SK-N-SH (cell line): ENCODE measurements around the gene SAMD4B. TPM values are rescaled to one million over a fixed set of nuclear protein-coding genes. Genes with fewer than 3 reads are reported as not detected.

Experiments
- CTCF ChIA-PET: fragments of 300-600, 350-600 bp; formaldehyde crosslinking; extraction: SDS; loops from one replicate; lab custom pipeline; 2021; lab: Yijun Ruan, JAX
- POLR2A ChIA-PET: fragments of 350-600 bp; sonication (Branson Sonifier 250); formaldehyde crosslinking; extraction: SDS; loops from one replicate; lab custom pipeline; 2020; ENCODE audit warnings: antibody characterized with exemption, inconsistent platforms; lab: Yijun Ruan, JAX
- DNase-seq: peaks from one replicate; pipeline ENCODE4 v3.0.0; 2012
- H2AFZ ChIP-seq: fragments of 200-600 bp; sonication (generic); 2 replicates; pipeline ENCODE4 v1.8.1; 2016; ENCODE audit warnings: antibody characterized with exemption, mild to moderate bottlenecking, low read depth
- H3F3A ChIP-seq: fragments of 200-600 bp; sonication (generic); replicated peaks from 2 replicates; pipeline ENCODE3; 2016; ENCODE audit warnings: antibody characterized with exemption, mild to moderate bottlenecking; ENCODE audit not compliant: insufficient read depth
- H3K27ac ChIP-seq, 2 experiments: fragments of 200-500 bp in 1 of 2; fragments of 200-600 bp in 1 of 2; sonication (Bioruptor generic) in 1 of 2; sonication (generic), shearing (Covaris generic) in 1 of 2; 2 replicates each; pipeline versions ENCODE4 v1.5.1 to v1.6.1; 2014 to 2016; ENCODE audit warnings: low read depth in 2 of 2, inconsistent platforms in 1 of 2, low read length in 1 of 2, mild to moderate bottlenecking in 1 of 2, mixed read lengths in 1 of 2
- H3K27me3 ChIP-seq: fragments of 200-600 bp; sonication (generic), shearing (Covaris generic); 2 replicates; pipeline ENCODE4 v1.6.1; 2016; ENCODE audit warnings: mixed run types; ENCODE audit not compliant: insufficient read depth
- H3K36me3 ChIP-seq, 2 experiments: fragments of 200-500 bp in 1 of 2; fragments of 200-600 bp in 1 of 2; sonication (Bioruptor generic) in 1 of 2; sonication (generic) in 1 of 2; replicated peaks in 1 of 2; 2 replicates each; pipeline versions ENCODE3 to v1.5.1; 2014 to 2016; ENCODE audit warnings: low read length in 1 of 2, mild to moderate bottlenecking in 1 of 2; ENCODE audit not compliant: insufficient read depth in 2 of 2, control insufficient read depth in 1 of 2
- H3K4me1 ChIP-seq, 2 experiments: fragments of 200-500 bp in 1 of 2; fragments of 200-600 bp in 1 of 2; sonication (Bioruptor generic) in 1 of 2; sonication (generic), shearing (Covaris generic) in 1 of 2; 2 replicates each; pipeline versions ENCODE4 v1.5.1 to v1.6.1; 2014 to 2016; ENCODE audit warnings: low read depth in 1 of 2, low read length in 1 of 2, mixed run types in 1 of 2; ENCODE audit not compliant: insufficient read depth in 2 of 2, control insufficient read depth in 1 of 2
- H3K4me2 ChIP-seq: fragments of 200-600 bp; sonication (generic), shearing (Covaris generic); 2 replicates; pipeline ENCODE4 v1.6.1; 2017; ENCODE audit warnings: mixed run types
- H3K4me3 ChIP-seq, 2 experiments: fragments of 200-500 bp in 1 of 2; fragments of 200-600 bp in 1 of 2; sonication (Bioruptor generic) in 1 of 2; sonication (generic), shearing (Covaris generic) in 1 of 2; 2 replicates each; pipeline versions ENCODE4 v1.5.1 to v1.8.1; 2014 to 2016; ENCODE audit warnings: low read depth in 2 of 2, inconsistent platforms in 1 of 2, low read length in 1 of 2, mild to moderate bottlenecking in 1 of 2, mixed read lengths in 1 of 2, moderate library complexity in 1 of 2
- H3K79me2 ChIP-seq: fragments of 200-600 bp; sonication (generic); 2 replicates; pipeline ENCODE4 v1.8.1; 2017; ENCODE audit warnings: mild to moderate bottlenecking; ENCODE audit not compliant: insufficient read depth
- H3K9ac ChIP-seq: fragments of 200-600 bp; sonication (generic); 2 replicates; pipeline ENCODE4 v1.6.1; 2017; ENCODE audit warnings: mixed run types
- H3K9me2 ChIP-seq: fragments of 200-600 bp; sonication (generic); 2 replicates; pipeline ENCODE4 v1.6.1; 2017; ENCODE audit warnings: mixed run types
- H3K9me3 ChIP-seq: fragments of 200-600 bp; sonication (generic); 2 replicates; pipeline ENCODE4 v1.6.1; 2017; ENCODE audit warnings: mixed run types, mild to moderate bottlenecking, moderate library complexity
- H4K20me1 ChIP-seq: fragments of 200-600 bp; sonication (generic); 2 replicates; pipeline ENCODE4 v1.6.1; 2017; ENCODE audit warnings: mild to moderate bottlenecking, mixed run types; ENCODE audit not compliant: insufficient read depth
- GABPA ChIP-seq: IDR thresholded peaks from 2 replicates; pipeline ENCODE4 v1.4.0; 2012; ENCODE audit warnings: low read depth, mild to moderate bottlenecking
- MXI1 ChIP-seq: IDR thresholded peaks from 2 replicates; pipeline ENCODE4 v1.6.1; 2012; ENCODE audit warnings: mild to moderate bottlenecking, low read depth, low read length, improper control_type of control experiment
- POLR2AphosphoS5 ChIP-seq: IDR thresholded peaks from 2 replicates; pipeline ENCODE4 v1.6.1; 2012; ENCODE audit warnings: low read depth, low read length
- REST ChIP-seq: IDR thresholded peaks from 2 replicates; pipeline ENCODE4 v1.6.1; 2012; ENCODE audit warnings: mild to moderate bottlenecking, low read depth, low read length, moderate library complexity
- RXRA ChIP-seq: IDR thresholded peaks from 2 replicates; pipeline ENCODE4 v1.4.0; 2012; ENCODE audit warnings: low read depth, mild to moderate bottlenecking, borderline replicate concordance
- WGBS: methylation state at CpG from one replicate; pipeline ENCODE4 v1.1.6; 2017; ENCODE audit warnings: low lambda C conversion rate; 5-methylcytosine and 5-hydroxymethylcytosine counted together
- polyA plus RNA-seq, 3 experiments: library from polyadenylated mRNA; depleted of rRNA; stranded (reverse); fragments of >200 nt; gene quantifications; 2 replicates each; pipeline ENCODE4 v1.2.3, GENCODE V29; 2012

SAMD4B gene
- polyA plus RNA-seq, 1 of the 3 experiments (the other 2 are of a cell fraction) = 83.0 TPM

DNA sequence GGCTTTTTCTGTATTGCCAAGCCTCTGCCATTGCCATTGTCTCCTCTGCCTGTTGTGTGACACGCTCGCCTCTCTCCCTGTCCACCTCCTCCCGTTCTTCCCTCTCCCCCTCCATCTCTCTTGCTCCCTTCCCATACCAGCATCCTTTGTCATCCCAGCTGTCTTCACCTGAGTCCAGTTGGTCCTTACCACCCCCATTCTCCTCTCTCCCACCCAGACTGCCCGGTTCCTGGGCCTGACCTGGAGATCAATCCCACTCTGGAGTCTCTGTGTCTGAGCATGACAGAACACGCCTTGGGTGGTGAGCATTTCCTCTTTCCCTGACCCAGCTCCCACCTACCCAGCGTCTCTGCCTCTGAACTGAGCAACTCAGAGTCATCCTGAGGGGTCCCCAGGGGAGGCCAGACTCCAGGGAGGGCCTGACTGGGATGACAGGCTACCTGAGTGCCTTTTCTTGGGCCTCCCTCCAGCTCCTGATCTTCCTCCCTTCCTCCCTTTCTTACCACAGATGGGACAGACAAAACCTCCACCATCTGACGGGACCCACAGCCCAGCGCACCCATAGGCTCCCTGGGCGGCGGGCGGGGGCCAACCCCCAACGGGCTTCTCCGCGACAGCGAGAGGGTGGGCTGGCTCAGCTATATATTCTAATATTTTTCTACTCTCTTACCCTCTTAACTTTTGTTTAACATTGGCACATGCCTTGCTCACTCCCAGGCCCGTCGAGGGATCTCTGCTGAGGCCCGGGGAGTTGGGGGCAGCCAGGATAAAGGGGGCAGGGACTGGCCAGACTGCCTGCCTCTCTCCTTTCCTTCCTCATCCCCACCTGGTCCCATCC, 41.0 kb downstream of the SAMD4B start:
- Histone ChIP-seq H3K27ac (no peak overlapping the region), H3K4me3 (no peak overlapping the region), H3F3A (peaks cover 13% of the 10 kb centered on the region), H3K27me3 (no peaks in the 10 kb centered on the region), H4K20me1 (no peaks in the 10 kb centered on the region), H3K4me1 (no peaks in the 10 kb centered on the region), H3K9ac (no peak overlapping the region), H3K36me3 (peaks cover 39 to 78% of the 10 kb centered on the region in 2 experiments), H2AFZ (no peak overlapping the region), H3K4me2 (no peak overlapping the region), H3K79me2 (no peaks in the 10 kb centered on the region), H3K9me3 (no peaks in the 10 kb centered on the region), H3K9me2 (no peaks in the 10 kb centered on the region)
- POLR2A ChIA-PET = interaction anchor here (1.5 kb wide), 1 partner anchor 8 kb away, joined by 4 read pairs; the partner anchor contains the start of genes MED29 and PAF1
- TF ChIP-seq GABPA (no peak), RXRA (no peak), REST (no peak)
- DNase-seq = no peak
- CTCF ChIA-PET = interaction anchor here (1.2 to 1.3 kb wide), 3 partner anchors 15 to 41 kb away, joined by 3 to 4 read pairs (median 3); partner anchors contain the start of genes PLEKHG2 and SAMD4B
- 93% methylated on average over 18 of the region's 18 CpGs for WGBS

DNA sequence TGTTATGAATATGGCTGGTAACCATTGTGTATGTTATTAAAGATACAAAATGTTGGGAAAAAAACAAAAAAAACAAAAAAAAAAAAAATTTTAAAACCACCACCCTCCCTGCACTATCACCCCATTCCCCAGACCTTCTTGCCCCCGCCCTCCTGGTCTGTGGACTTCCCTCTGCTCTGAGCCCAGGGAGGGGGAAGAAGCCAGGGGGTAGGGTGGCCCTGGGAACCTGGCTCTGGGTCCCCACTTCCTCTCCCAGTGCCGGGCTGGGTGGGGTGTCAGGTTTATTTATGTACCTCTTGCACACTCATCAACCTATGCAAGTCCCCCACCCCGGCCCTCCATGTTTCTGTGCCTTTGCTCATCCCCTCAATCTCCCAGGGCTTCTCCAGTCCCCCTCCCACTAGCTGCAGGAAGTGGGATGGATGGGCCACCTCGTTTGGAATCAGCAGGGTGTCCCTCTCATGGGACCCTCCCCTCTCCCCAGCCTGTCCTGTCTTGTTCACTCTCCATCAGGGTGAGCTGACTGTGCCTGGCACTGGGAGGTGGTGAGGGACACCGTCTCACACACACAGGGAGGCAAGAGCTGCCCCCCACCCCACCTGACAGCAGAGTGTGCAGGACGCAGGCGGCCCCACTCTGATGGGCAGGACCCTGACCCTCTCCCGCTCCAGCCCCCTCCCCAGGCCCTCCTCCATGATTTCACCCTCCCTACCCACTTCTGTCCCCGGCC, 42.8 kb downstream of the SAMD4B start:
- Histone ChIP-seq H3K79me2 (peaks cover 10% of the 10 kb centered on the region; the same call in 1 of the 2 replicates), H3K9ac (no peak overlapping the region), H3K9me3 (no peaks in the 10 kb centered on the region), H3K4me1 (peaks cover 4 to 9% of the 10 kb centered on the region in 2 experiments; a peak in 2 of 4 replicates), H3K27ac (no peak overlapping the region), H2AFZ (no peak overlapping the region), H3K36me3 (peaks cover 42 to 80% of the 10 kb centered on the region in 2 experiments), H3K4me2 (no peak overlapping the region), H3F3A (peaks cover 17% of the 10 kb centered on the region), H3K9me2 (no peaks in the 10 kb centered on the region), H3K4me3 (no peak overlapping the region), H3K27me3 (no peaks in the 10 kb centered on the region), H4K20me1 (no peaks in the 10 kb centered on the region)
- WGBS = 84% methylated on average over 9 of the region's 9 CpGs
- no peak for TF ChIP-seq MXI1
- TF ChIP-seq POLR2AphosphoS5 = peak; percentile 32; the same call in 1 of the 2 replicates
- DNase-seq = no peak
- CTCF ChIA-PET = interaction anchor here (1.2 kb wide), 1 partner anchor 15 kb away, joined by 3 read pairs; no protein-coding TSS in a partner anchor
- POLR2A ChIA-PET = interaction anchor here (1.1 kb wide), 1 partner anchor 51 kb away, joined by 3 read pairs; the partner anchor contains the start of gene RPS16
